ENCODE data around the gene LIAS. TPM values are rescaled to one million over a fixed set of nuclear protein-coding genes. Genes with fewer than 3 reads are reported as not detected.

Gene LIAS
- total RNA-seq, 1 experiment from 2014 or later, result 8.3 TPM

DNA sequence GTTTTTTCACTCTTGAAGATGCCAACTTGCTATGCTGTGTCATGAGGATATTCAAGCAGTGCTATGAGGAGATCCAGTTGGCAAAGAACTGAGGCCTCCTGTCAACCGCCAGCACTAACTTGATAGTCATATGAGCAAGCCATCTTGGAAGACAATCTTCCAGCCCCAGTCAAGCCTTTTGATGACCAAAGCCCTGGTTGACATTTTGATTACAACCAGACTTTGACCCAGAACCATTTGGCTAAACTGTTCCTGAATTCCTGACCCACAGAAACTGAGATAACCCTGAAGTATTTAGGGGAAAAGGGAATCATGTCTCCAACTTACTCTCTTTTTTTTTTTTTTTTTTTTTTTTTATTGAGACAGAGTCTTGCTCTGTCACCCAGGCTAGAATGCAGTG lies 35.5 kb downstream of the LIAS start:
- no peak for ATAC-seq

DNA sequence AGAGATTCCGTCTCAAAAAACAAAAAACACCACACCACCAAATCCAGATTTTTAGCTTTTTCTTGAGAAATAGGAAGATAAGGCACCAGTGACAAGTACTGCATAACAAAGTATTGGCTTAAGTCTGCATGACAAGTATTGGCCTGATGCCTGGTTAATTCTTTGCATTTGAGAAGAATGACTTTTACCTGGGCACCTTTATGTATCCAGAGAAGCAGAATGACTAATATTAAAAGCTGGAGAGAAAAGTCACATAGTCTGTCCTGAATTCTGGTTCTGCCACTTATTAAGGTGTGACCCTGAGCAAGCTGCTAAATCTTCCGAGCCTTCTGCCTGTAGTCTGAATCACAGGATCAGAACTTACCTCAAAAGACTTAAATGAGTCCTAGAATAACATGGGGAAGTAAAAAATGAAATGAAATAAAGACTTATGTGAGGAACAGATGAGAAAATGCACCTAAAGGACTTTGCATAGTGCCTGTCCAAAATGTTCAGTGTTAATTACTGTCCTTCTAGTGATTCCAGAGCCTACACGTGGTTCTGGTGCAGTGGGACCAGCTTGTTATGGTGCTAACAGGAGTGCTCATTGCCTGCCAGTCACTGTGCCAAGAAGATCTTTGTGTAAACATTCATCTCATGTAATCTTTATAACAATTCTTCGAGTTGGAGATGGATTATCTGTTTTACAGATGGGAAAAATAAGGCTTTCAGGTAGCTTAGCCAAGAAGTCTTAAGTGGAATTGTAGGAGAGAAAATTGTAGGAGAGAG lies 36.8 kb downstream of the LIAS start:
- Histone ChIP-seq H2AFZ (ENCODE audit: low read length) (peak overlapping the region; percentile 33; the same call in 1 of the 2 replicates), H3K79me2 (ENCODE audit: low read length) (no peaks in the 10 kb centered on the region), H3K36me3 (ENCODE audit: low read depth, low read length) (peaks cover 13% of the 10 kb centered on the region), H3K4me2 (ENCODE audit: low read length) (peak overlapping the region; percentile 73), H3K9me3 (ENCODE audit: low read length) (no peaks in the 10 kb centered on the region), H3K9ac (ENCODE audit: low read length) (peak overlapping the region; percentile 27; the same call in 1 of the 2 replicates), H4K20me1 (ENCODE audit: low read length) (no peaks in the 10 kb centered on the region), H3F3A (ENCODE audit: low read length, unreplicated experiment) (no peaks in the 10 kb centered on the region), H3K4me1 (ENCODE audit: insufficient read depth, low read length) (peaks cover 10% of the 10 kb centered on the region), H3K4me3 (ENCODE audit: low read length) (no peak overlapping the region), H3K27me3 (ENCODE audit: low read length) (no peaks in the 10 kb centered on the region), H3K27ac (ENCODE audit: low read length) (peak overlapping the region; percentile 88), H3K9me2 (replicated peaks; ENCODE audit: low read length) (no peaks in the 10 kb centered on the region)
- intact Hi-C loops (cut with micrococcal nuclease), result no loop called here
- no TSS peak for BruUV-seq (replicated peaks)
- ChIA-PET POLR2A (ENCODE audit: unreplicated experiment) (interaction anchor here (0.5 to 1.0 kb wide), 2 partner anchors 32 to 474 kb away, joined by 3 to 4 read pairs; no protein-coding TSS in a partner anchor), CTCF (no interaction called here)
- DNase-seq (peak; percentile 87), ATAC-seq (peak; percentile 71)
- TF ChIP-seq EZH2phosphoT487 (IDR thresholded peaks at IDR 0.05; ENCODE audit: borderline replicate concordance, low read length), result no peak
- TF ChIP-seq, protein P1, sequence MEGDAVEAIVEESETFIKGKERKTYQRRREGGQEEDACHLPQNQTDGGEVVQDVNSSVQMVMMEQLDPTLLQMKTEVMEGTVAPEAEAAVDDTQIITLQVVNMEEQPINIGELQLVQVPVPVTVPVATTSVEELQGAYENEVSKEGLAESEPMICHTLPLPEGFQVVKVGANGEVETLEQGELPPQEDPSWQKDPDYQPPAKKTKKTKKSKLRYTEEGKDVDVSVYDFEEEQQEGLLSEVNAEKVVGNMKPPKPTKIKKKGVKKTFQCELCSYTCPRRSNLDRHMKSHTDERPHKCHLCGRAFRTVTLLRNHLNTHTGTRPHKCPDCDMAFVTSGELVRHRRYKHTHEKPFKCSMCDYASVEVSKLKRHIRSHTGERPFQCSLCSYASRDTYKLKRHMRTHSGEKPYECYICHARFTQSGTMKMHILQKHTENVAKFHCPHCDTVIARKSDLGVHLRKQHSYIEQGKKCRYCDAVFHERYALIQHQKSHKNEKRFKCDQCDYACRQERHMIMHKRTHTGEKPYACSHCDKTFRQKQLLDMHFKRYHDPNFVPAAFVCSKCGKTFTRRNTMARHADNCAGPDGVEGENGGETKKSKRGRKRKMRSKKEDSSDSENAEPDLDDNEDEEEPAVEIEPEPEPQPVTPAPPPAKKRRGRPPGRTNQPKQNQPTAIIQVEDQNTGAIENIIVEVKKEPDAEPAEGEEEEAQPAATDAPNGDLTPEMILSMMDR (conservative IDR thresholded peaks at IDR 0.05; ENCODE audit: low read depth, low read length), result no peak
- TF ChIP-seq EZH2 (IDR thresholded peaks at IDR 0.05; ENCODE audit: low read length, unreplicated experiment), result no peak

More for the DNA sequence above, 35.5 kb downstream of the LIAS start:
- intact Hi-C loops (cut with micrococcal nuclease), result no loop called here
- Histone ChIP-seq H2AFZ (ENCODE audit: low read length) (no peak overlapping the region), H3K9ac (ENCODE audit: low read length) (no peak overlapping the region), H4K20me1 (ENCODE audit: low read length) (no peaks in the 10 kb centered on the region), H3K4me2 (ENCODE audit: low read length) (no peak overlapping the region), H3K4me1 (ENCODE audit: insufficient read depth, low read length) (peaks cover 10% of the 10 kb centered on the region), H3K79me2 (ENCODE audit: low read length) (no peaks in the 10 kb centered on the region), H3K9me3 (ENCODE audit: low read length) (no peaks in the 10 kb centered on the region), H3K36me3 (ENCODE audit: low read depth, low read length) (peaks cover 10% of the 10 kb centered on the region), H3K27me3 (ENCODE audit: low read length) (no peaks in the 10 kb centered on the region), H3F3A (ENCODE audit: low read length, unreplicated experiment) (no peaks in the 10 kb centered on the region), H3K27ac (ENCODE audit: low read length) (no peak overlapping the region), H3K9me2 (replicated peaks; ENCODE audit: low read length) (no peaks in the 10 kb centered on the region), H3K4me3 (ENCODE audit: low read length) (no peak overlapping the region)
- DNase-seq, result no peak
- no TSS peak for BruUV-seq (replicated peaks)
- CTCF ChIA-PET, result no interaction called here
- TF ChIP-seq, protein P1 (conservative IDR thresholded peaks at IDR 0.05; ENCODE audit: low read depth, low read length), result no peak
- TF ChIP-seq EZH2 (IDR thresholded peaks at IDR 0.05; ENCODE audit: low read length, unreplicated experiment), result no peak
- no peak for TF ChIP-seq EZH2phosphoT487 (IDR thresholded peaks at IDR 0.05; ENCODE audit: borderline replicate concordance, low read length)
- POLR2A ChIA-PET (ENCODE audit: unreplicated experiment), result no interaction called here
